NCI-H526 treated with DMSO at 0.1 percent for 48 hours (cell line): ENCODE results near the gene C17orf114.

ENCODE experiments used
- DNase-seq: peaks from one replicate; lab custom pipeline; 2025; lab: John Stamatoyannopoulos, UW

Gene C17orf114

GRCh38 chr17:4788159-4788806 lies 13.8 kb downstream of the C17orf114 start:
- no peak for DNase-seq

GRCh38 chr17:4786516-4786915 lies 15.6 kb downstream of the C17orf114 start:
- DNase-seq: no peak

GRCh38 chr17:4786106-4786511 lies 16.0 kb downstream of the C17orf114 start, which contains the start of gene VMO1:
TSS of gene VMO1 (minus strand) at chr17:4786364. CDS start at chr17:4786352, 12 bp downstream.
- DNase-seq: no peak

- no peak for DNase-seq
Observed at GRCh38 chr17:4785311-4786105, 16.6 kb downstream of the C17orf114 start.

GRCh38 chr17:4782652-4783051 lies 19.5 kb downstream of the C17orf114 start:
- no peak for DNase-seq

- DNase-seq: no peak
Observed at GRCh38 chr17:4780325-4780955, 21.7 kb downstream of the C17orf114 start.

- DNase-seq: no peak
Observed at GRCh38 chr17:4777969-4778760, 24.0 kb downstream of the C17orf114 start.

GRCh38 chr17:4772235-4772613 lies 29.9 kb downstream of the C17orf114 start:
- no peak for DNase-seq

GRCh38 chr17:4771519-4772234 lies 30.5 kb downstream of the C17orf114 start, which contains the start of gene TM4SF5:
TSS of gene TM4SF5 (plus strand) at chr17:4771886. CDS start at chr17:4771923, 37 bp downstream.
- no peak for DNase-seq

GRCh38 chr17:4769628-4770027 lies 32.5 kb downstream of the C17orf114 start:
- DNase-seq: no peak

GRCh38 chr17:4768298-4768697 lies 33.8 kb downstream of the C17orf114 start:
- no peak for DNase-seq

GRCh38 chr17:4766723-4767122 lies 35.4 kb downstream of the C17orf114 start:
- DNase-seq: no peak

GRCh38 chr17:4766201-4766600 lies 35.9 kb downstream of the C17orf114 start:
- no peak for DNase-seq

GRCh38 chr17:4764595-4764994 lies 37.5 kb downstream of the C17orf114 start:
- DNase-seq: no peak

- no peak for DNase-seq
Observed at GRCh38 chr17:4759776-4760236, 42.3 kb downstream of the C17orf114 start.

- DNase-seq: no peak
Observed at GRCh38 chr17:4753392-4753791, 48.7 kb downstream of the C17orf114 start.

GRCh38 chr17:4751932-4752331 lies 50.2 kb downstream of the C17orf114 start:
- no peak for DNase-seq
